ENCODE results near the gene MOB1B.

- no peak for TF ChIP-seq CTCF (conservative IDR thresholded peaks at IDR 0.05)
- TF ChIP-seq EZH2 (IDR thresholded peaks at IDR 0.05; ENCODE audit: low read depth), result no peak
Observed at GRCh38 chr4:70868778-70869177, 33.4 kb upstream of the MOB1B start.
